Hepatocyte (in vitro differentiated cells): ENCODE results near the gene LASP1. TPM values are rescaled to one million over a fixed set of nuclear protein-coding genes. Genes with fewer than 3 reads are reported as not detected.
"Not testable (repeated sequence)": the region's sequence is repeated elsewhere in the genome, so short reads cannot be mapped to it uniquely, and the experiment has no call there.

Experiments
- DNase-seq: peaks from one replicate; pipeline ENCODE4 v3.0.0-alpha.2; 2016; ENCODE audit warnings: low spot score
- H2AFZ ChIP-seq: fragments of 200-600 bp; sonication (generic); 2 replicates; pipeline ENCODE4 v1.6.0; 2016; ENCODE audit warnings: antibody characterized with exemption, mild to moderate bottlenecking
- H3K27ac ChIP-seq: fragments of 200-600 bp; sonication (generic); 2 replicates; pipeline ENCODE4 v1.5.1; 2016; ENCODE audit warnings: mild to moderate bottlenecking
- H3K27me3 ChIP-seq: fragments of 200-600 bp; sonication (generic); 2 replicates; pipeline ENCODE4 v1.6.1; 2016
- H3K36me3 ChIP-seq: fragments of 200-600 bp; sonication (generic); replicated peaks from 2 replicates; pipeline ENCODE4 v1.5.1; 2016; ENCODE audit warnings: low read depth; ENCODE audit not compliant: insufficient read depth
- H3K4me1 ChIP-seq: fragments of 200-600 bp; sonication (generic); 2 replicates; pipeline ENCODE4 v1.5.1; 2016; ENCODE audit warnings: mild to moderate bottlenecking, moderate library complexity; ENCODE audit not compliant: insufficient read depth
- H3K4me2 ChIP-seq: fragments of 200-600 bp; sonication (generic); 2 replicates; pipeline ENCODE4 v1.6.0; 2016
- H3K4me3 ChIP-seq: fragments of 200-600 bp; sonication (generic); 2 replicates; pipeline ENCODE4 v1.5.1; 2016; ENCODE audit warnings: mild to moderate bottlenecking
- H3K79me2 ChIP-seq: fragments of 200-600 bp; sonication (generic); 2 replicates; pipeline ENCODE4 v1.6.0; 2017; ENCODE audit warnings: mild to moderate bottlenecking
- H3K9me2 ChIP-seq: fragments of 200-600 bp; sonication (generic); replicated peaks from 2 replicates; pipeline ENCODE4 v1.6.0; 2017; ENCODE audit warnings: mild to moderate bottlenecking; ENCODE audit not compliant: insufficient read depth
- H3K9me3 ChIP-seq: fragments of 200-600 bp; sonication (generic); 2 replicates; pipeline ENCODE4 v1.5.1; 2016; ENCODE audit warnings: low read depth, mild to moderate bottlenecking
- H4K20me1 ChIP-seq: fragments of 200-600 bp; sonication (generic); 2 replicates; pipeline ENCODE4 v1.6.0; 2016; ENCODE audit warnings: mild to moderate bottlenecking; ENCODE audit not compliant: insufficient read depth, poor library complexity, severe bottlenecking
- EZH2 ChIP-seq: fragments of 200-600 bp; sonication (generic); IDR thresholded peaks from 2 replicates; pipeline ENCODE4 v1.6.1; 2016; ENCODE audit warnings: antibody characterized with exemption, mild to moderate bottlenecking, borderline replicate concordance
- EZH2phosphoT487 ChIP-seq: fragments of 200-600 bp; sonication (generic); IDR thresholded peaks from one replicate; pipeline ENCODE4 v1.6.1; 2018; ENCODE audit warnings: antibody characterized with exemption, mild to moderate bottlenecking, low read depth, moderate library complexity; ENCODE audit not compliant: unreplicated experiment, severe bottlenecking
- WGBS: methylation state at CpG from one replicate; pipeline ENCODE4 v1.1.6; 2016; ENCODE audit warnings: low lambda C conversion rate; ENCODE audit errors: missing lambda C conversion rate; 5-methylcytosine and 5-hydroxymethylcytosine counted together
- polyA plus RNA-seq: library from polyadenylated mRNA; unstranded; fragments of >200 nt; fragmentation: Nextera tagmentation; extraction: Ambion mirVana; gene quantifications from 2 replicates; pipeline ENCODE4 v1.2.1, GENCODE V29; 2016
- total RNA-seq: library from RNA; depleted of rRNA; stranded (reverse); fragments of >200 nt; gene quantifications from 2 replicates; pipeline ENCODE4 v1.2.3, GENCODE V29; 2014
- TF ChIP-seq, protein P1 (sequence below): fragments of 200-600 bp; sonication (generic); IDR thresholded peaks from 2 replicates; pipeline ENCODE4 v1.5.1; 2016; ENCODE audit warnings: antibody characterized with exemption, mild to moderate bottlenecking; ENCODE audit not compliant: poor library complexity

Gene LASP1
- total and polyA plus RNA-seq, 2 experiments from 2014 or later = 141 to 238 TPM

- no peaks in the 10 kb centered on the region for H4K20me1 ChIP-seq
- no peaks in the 10 kb centered on the region for H3K9me2 ChIP-seq
- no peak for DNase-seq
- TF ChIP-seq, protein P1, sequence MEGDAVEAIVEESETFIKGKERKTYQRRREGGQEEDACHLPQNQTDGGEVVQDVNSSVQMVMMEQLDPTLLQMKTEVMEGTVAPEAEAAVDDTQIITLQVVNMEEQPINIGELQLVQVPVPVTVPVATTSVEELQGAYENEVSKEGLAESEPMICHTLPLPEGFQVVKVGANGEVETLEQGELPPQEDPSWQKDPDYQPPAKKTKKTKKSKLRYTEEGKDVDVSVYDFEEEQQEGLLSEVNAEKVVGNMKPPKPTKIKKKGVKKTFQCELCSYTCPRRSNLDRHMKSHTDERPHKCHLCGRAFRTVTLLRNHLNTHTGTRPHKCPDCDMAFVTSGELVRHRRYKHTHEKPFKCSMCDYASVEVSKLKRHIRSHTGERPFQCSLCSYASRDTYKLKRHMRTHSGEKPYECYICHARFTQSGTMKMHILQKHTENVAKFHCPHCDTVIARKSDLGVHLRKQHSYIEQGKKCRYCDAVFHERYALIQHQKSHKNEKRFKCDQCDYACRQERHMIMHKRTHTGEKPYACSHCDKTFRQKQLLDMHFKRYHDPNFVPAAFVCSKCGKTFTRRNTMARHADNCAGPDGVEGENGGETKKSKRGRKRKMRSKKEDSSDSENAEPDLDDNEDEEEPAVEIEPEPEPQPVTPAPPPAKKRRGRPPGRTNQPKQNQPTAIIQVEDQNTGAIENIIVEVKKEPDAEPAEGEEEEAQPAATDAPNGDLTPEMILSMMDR = no peak
- TF ChIP-seq EZH2 (no peak), EZH2phosphoT487 (no peak)
- H3K9me3 ChIP-seq = no peaks in the 10 kb centered on the region
- H3K27ac ChIP-seq = no peak within 1 kb of the TSS
- H3K4me3 ChIP-seq = no peak within 1 kb of the TSS
- no peak within 1 kb of the TSS for H3K4me2 ChIP-seq
- no peaks in the 10 kb centered on the region for H3K36me3 ChIP-seq
- no peak within 1 kb of the TSS for H2AFZ ChIP-seq
- WGBS = 75% methylated on average over 12 of the region's 14 CpGs
- H3K27me3 ChIP-seq = no peaks in the 10 kb centered on the region
- no peaks in the 10 kb centered on the region for H3K79me2 ChIP-seq
- H3K4me1 ChIP-seq = no peaks in the 10 kb centered on the region
These were observed 55.6 kb downstream of the LASP1 start, which contains the start of gene LASP1NB for GRCh38 chr17:38925263-38925995. Gene LASP1NB, plus strand, starts transcription at chr17:38925614.

DNA sequence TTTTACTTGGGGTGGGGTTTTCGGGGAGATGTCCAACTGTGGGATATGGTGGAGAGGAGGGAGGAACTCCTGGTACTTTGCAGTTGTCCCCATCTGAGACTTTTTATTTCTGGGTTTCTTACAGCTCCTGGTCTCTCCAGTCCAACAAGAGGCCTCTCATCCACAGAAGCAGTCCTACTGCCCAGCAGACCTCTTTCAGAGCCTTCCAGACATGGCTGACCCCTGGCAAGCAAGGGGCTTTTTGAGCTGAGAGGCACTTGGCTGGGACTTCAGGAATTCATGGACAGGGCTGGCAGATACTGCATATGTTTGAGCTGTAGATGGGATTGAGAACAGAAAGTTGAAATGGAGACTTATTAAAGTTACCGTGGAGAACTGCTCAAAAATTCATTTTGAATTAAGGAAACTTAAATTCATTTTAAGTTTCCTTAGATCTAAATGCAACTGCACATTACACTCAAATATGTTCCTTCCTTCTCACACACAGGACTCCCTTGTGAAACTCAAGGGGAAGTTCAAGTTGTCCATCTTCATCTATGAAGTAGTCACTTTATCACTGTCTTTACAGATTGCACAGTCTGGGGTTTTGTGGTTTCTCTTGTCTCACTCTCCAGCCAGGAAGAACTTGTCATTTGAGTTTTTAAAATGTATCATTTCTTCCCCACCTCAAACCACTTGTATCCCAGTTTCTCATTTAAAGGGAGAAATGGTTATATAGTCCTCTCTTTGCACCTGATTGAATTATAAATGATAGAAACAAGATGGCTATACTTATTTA is 56.6 kb downstream of the LASP1 start:
- Histone ChIP-seq H2AFZ (no peak overlapping the region), H3K9me3 (no peaks in the 10 kb centered on the region), H3K9me2 (no peaks in the 10 kb centered on the region), H3K79me2 (no peaks in the 10 kb centered on the region), H3K27ac (no peak overlapping the region), H3K4me3 (no peak overlapping the region), H3K4me1 (no peaks in the 10 kb centered on the region), H3K27me3 (no peaks in the 10 kb centered on the region), H3K4me2 (no peak overlapping the region), H3K36me3 (no peaks in the 10 kb centered on the region), H4K20me1 (no peaks in the 10 kb centered on the region)
- TF ChIP-seq EZH2 (no peak), EZH2phosphoT487 (no peak)
- TF ChIP-seq, protein P1 = no peak
- 90% methylated on average over 2 of the region's 2 CpGs for WGBS
- no peak for DNase-seq

DNA sequence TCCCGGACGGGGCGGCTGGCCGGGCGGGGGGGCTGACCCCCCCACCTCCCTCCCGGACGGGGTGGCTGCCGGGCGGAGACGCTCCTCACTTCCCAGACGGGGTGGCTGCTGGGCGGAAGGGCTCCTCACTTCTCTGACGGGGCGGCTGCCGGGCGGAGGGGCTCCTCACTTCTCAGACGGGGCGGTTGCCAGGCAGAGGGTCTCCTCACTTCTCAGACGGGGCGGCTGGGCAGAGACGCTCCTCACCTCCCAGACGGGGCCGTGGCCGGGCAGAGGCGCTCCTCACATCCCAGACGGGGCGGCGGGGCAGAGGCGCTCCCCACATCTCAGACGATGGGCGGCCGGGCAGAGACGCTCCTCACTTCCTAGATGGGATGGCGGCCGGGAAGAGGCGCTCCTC is 60.9 kb downstream of the LASP1 start:
- not testable (repeated sequence) for H3K79me2 ChIP-seq, H4K20me1 ChIP-seq, H3K9me3 ChIP-seq, H3K27ac ChIP-seq, H2AFZ ChIP-seq, H3K36me3 ChIP-seq, H3K4me2 ChIP-seq, DNase-seq, H3K9me2 ChIP-seq, H3K4me1 ChIP-seq, H3K27me3 ChIP-seq, H3K4me3 ChIP-seq
- WGBS = 100% methylated on average over 1 of the region's 36 CpGs

GRCh38 chr17:38933962-38934361 is 64.1 kb downstream of the LASP1 start:
- not testable (repeated sequence) for DNase-seq, H3K4me3 ChIP-seq, H4K20me1 ChIP-seq, H3K4me2 ChIP-seq, H3K9me2 ChIP-seq, H3K36me3 ChIP-seq, H3K4me1 ChIP-seq, H3K79me2 ChIP-seq, H3K9me3 ChIP-seq, H2AFZ ChIP-seq, H3K27ac ChIP-seq
- 83% methylated on average over 9 of the region's 9 CpGs for WGBS
- H3K27me3 ChIP-seq = peaks cover 17% of the 10 kb centered on the region
